ENCODE results near the gene TECPR1.
"Not testable (repeated sequence)": the region's sequence is repeated elsewhere in the genome, so short reads cannot be mapped to it uniquely, and the experiment has no call there.

The TECPR1 gene

DNA sequence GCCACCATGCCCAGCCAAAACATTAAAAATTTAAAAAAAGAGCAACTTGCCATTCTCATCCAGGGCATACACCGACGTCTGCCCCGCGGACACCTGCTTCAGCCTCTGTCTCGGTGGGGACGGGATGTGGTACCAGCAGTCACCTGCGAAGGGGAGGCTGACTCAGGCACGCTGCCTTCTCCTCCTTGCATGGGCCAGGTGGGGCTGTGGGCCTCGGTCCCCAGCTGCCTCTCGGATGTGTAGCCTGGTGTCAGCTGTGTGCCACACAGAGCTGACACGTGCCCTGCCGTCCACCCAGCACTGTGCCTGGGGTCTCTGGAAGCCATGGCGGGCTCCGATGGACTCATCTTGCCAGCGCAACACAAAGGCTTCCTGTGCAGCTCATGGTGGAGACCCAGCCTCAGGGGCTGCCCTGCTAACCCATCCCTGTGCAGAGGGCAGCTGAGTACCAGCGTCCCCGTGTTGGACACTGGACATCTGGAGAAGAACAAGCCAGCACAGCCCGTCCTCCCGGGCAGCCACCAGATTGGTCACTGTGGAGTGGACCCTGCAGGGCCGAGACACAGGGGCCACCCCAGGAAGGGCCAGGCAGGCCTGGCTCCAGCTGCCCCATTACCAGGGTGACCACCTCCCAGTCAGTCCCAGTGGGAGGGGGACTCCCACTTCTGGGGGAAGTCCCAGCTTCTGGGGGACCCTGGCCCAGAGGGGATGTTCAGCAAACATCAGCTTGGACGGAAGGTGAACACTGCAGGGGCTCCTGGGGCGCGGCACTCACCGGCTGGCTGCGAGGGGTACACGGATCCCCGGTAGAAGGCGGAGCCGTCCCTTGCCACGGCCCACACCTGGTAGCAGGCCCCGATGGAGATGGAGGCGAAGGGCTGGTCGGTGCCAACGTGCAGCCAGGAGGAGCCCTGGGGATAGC lies 30.2 kb downstream of the TECPR1 start:
- no peak for DNase-seq (ENCODE audit: insufficient read length, low spot score)
- no peak for TF ChIP-seq POLR2A (IDR thresholded peaks at IDR 0.05; ENCODE audit: low read depth, low read length)
- no peak for FAIRE-seq

DNA sequence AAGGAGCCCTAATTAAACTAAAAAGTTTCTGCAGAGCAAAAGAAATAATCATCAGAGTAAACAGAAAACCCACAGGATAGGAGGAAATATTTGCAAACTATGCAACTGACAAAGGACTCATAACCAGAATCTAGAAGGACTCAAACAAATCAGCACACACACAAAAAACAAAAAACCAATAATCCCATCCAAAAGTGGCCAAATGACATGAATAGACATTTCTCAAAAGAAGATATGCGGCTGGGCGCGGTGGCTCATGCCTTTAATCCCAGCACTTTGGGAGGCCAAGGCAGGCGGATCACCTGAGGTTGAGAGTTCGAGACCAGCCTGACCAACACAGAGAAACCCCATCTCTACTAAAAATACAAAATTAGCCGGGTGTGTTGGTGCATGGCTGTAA lies 32.6 kb downstream of the TECPR1 start:
- FAIRE-seq; DNase-seq (ENCODE audit: insufficient read length, low spot score): not testable (repeated sequence)

DNA sequence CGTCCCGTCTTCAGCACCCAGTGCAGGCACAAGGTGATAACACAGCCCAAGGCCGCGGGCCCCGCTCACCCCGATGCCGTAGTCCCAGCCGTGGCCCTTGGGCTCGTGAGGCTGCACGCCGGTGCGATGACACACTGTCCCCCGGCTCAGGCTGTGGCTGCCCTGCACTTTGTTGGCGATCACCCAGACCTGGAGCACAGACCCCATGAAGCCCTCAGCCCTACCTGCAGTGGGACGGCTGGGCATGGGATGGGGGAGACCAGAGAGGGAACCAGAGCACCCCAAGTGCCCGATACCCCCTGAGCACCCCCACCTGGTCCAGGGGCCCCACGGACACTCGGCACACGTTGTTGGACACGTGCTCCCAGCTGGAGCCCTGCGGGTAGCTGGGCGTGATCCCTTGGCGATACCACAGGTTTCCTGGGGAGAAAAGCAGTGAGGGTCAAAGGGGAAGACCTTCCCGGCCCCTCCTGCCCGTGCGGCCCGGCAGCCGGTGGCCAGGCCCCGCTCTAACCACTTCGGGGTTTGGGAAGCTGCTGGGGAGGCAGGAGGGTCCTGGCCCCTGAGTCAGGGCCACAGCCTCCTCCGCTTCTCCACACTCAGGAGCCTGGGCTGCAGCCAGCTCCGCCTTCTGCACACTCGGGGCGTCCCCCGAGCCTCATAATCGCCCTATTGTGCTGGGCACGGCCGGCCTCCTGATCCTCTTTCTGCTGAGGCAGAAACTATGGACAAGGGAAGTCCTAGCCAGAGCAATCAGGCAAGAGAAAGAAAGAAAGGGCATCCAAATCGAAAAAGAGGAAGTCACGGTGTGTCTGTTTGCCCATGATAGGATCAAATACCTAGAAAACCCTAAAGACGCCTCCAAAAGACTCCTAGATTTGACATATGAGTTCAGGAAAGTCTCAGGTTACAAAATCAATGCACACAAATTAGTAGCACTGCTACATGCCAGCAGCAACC lies 34.1 kb downstream of the TECPR1 start:
- no peak for FAIRE-seq
- no peak for DNase-seq (ENCODE audit: insufficient read length, low spot score)
- no peak for TF ChIP-seq POLR2A (IDR thresholded peaks at IDR 0.05; ENCODE audit: low read depth, low read length)

DNA sequence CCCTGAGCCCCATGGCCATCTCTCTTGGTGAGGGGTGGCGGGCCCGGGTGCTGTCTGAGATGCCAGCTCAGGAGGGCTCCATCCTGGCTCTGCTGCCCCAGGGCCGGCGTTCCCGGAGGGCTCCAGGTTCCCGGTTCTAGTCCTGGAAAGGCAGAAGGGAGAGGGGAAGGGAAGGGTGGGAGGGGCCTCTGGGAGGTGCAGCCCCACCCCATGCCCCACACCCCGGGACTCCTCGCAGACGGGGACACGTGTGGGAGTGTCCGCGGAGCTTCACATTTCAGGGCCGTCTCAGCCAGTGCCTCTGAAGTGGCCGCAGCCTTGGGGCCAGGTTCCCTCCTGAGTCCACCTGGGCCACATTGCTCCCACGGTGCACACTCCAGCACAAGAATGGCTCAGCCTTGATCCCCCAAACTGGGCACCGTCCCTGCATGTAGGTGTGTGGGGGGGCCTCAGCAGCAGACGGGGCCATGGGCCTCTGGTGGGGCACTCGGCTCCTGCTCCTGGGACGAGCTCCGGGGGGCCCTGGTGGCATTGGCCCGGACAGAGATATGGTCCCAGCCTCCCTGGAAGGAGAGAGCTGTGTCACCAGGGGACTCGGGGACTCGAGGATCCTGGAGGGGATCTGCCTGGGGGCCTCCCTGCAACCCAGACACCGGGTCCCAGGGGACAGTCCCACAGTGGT lies 35.0 kb downstream of the TECPR1 start:
- TF ChIP-seq POLR2A (IDR thresholded peaks at IDR 0.05; ENCODE audit: low read depth, low read length) = no peak
- DNase-seq (ENCODE audit: insufficient read length, low spot score) (no peak), FAIRE-seq (no peak)

DNA sequence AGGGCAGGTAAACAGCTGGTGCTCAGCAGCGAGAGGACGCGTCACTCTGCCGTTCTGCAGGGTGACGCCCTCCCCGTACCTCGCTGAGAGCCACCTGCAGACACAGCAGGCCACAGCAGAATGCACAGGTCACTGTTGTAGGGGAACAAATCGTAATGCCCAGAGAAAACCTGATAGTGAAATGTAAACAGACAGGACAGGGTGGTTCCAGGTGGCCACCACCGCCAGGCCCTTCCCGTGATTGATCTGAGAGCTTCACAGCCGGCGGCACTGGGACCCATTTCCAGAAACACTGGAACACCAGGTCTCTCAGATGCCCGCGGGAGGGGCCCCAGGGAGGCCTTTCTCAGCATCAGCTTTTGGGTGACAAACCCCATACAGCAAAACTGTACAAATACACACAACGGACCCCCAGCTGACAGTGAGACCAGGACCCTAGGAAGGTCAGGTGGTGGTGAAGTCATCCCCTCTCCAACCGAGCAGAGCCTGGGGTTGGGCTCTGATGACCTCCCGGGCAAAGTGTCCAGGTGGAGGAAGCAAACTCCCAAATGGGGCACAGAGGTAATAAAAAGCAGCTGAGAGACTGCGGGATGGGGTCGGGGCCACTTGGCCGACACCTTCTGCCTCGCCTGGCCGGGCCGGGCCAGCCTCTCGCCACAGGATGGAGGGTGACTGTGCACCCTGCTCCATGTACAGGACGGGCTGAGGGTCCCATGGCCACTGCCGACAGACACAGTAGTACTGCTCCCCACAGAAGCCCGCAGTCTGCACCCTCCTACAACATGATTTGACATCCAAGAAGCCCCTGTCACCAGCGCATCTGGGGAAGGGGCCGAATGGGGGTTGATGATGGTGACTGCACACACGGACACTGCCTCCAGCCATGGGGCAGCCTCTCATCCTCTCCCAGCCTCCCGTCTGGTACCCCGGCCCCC lies 36.2 kb downstream of the TECPR1 start:
- FAIRE-seq (no peak), DNase-seq (ENCODE audit: insufficient read length, low spot score) (no peak)
- no peak for TF ChIP-seq POLR2A (IDR thresholded peaks at IDR 0.05; ENCODE audit: low read depth, low read length)

DNA sequence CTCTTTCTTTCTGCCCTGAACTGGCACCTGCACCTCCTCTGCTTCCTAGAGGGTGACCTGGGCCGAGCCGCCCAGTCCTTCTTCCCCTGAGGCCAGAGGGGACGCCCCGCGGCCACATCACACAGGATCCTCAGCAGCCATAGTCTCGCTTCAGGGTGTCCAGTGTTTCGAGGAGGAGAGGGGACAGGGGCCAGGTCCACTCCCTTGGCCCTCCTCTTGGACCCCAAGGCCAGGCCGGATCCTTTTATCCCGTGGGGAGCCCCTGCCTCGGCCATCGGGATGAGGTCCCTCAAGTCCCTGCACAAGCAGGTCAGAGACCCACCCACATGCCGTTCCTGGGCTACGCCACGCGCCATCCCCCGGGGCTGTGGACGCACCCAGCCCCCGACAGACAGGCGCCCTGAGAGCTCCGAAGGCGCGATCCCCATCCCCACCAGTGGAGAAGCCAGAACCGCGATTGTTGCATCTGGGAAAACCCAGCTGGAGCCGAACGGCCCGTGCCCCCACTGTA lies 37.2 kb downstream of the TECPR1 start:
- DNase-seq (ENCODE audit: insufficient read length, low spot score) (no peak), FAIRE-seq (no peak)
- no peak for TF ChIP-seq POLR2A (IDR thresholded peaks at IDR 0.05; ENCODE audit: low read depth, low read length)

DNA sequence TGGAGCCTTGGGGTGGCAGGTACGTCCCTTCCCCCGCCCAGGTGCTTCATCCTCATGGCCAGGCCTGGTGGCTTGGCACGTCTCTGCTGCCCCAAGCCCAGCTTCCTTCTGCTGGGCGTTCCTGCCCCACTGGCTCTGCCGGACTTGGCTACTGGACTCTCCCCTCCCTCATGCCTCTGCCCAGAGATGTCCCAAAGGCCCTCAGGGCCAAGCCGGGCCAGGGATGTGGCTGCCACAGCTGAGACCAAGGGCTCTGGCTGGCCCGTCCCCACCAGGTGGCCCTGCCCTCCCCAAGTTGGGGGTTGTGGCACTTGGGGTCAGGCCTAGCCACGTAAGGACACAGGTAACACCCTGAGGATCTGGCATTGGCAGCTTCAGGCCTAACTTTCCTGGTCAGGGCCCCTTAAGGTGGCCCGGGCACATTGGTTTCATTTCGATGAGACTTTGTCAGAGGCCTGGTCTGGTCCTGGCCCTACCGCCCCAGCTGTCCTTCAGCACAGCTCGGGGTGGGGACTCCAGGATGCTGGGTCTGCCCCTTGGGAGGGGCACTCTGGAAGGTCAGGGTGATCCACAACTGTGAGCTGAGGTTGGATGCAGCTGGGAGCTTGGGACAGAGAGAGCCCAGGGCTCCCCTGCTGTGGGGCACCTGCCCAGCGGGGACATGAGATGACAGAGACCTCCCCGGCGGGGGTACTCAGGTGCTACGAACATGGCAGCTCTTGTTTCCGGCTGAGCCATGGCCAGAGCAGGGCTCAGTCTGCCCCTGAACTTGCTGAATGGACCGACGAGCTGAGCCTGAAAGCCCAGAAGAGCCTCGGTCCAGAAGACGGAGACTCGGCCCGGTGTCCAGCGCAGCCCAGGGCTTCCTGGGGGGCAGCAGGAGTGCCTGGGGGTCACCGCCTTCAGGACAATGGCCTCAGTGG lies 37.9 kb downstream of the TECPR1 start:
- no peak for TF ChIP-seq POLR2A (IDR thresholded peaks at IDR 0.05; ENCODE audit: low read depth, low read length)

DNA sequence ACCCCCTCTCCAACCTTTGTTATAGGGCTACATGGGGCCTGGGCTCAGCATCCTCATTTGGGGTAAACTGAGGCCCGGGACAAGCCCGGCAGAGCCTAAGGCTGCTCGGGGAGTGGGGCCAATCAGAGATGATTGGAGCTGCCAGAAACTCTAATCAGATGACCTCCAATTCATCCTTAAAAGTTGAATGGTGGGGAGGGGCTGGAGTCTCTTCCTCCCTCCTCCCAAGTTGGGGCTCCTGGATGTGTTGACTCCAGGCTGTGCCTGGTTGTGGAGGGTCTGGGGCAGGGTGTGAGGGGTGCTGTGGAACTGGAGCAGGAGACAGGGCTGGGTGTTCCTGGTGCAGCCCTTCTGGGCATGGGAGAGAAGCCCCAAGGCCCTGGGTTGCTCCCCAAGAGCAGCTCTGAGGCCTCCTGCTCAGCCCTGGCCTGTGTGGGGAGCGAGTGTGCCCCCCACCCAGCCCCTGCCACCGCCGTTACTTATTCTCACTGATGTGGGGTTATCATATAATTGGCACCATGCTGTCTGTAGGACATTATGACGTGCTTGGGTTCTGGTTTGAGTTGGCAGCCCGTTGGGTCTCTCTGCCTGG lies 38.6 kb downstream of the TECPR1 start:
- FAIRE-seq (no peak), DNase-seq (ENCODE audit: insufficient read length, low spot score) (no peak)
- TF ChIP-seq POLR2A (IDR thresholded peaks at IDR 0.05; ENCODE audit: low read depth, low read length) = no peak

More for the DNA sequence above, 37.9 kb downstream of the TECPR1 start:
- DNase-seq (ENCODE audit: insufficient read length, low spot score) (no peak), FAIRE-seq (no peak)

DNA sequence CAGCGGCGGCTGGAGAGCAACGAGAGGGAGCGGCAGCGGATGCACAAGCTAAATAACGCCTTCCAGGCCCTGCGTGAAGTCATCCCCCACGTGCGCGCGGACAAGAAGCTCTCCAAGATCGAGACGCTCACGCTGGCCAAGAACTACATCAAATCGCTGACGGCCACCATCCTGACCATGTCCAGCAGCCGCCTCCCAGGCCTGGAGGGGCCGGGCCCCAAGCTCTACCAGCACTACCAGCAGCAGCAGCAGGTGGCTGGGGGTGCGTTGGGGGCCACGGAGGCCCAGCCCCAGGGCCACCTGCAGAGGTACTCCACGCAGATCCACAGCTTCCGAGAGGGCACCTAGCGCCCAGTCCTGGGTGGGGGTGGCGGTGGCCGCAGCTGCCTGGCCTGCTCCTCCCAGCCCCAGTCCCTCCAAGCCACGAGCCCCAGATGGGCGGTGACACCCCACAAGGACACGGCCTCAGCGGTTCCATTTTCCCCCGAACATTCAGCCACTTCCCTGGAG lies 39.4 kb downstream of the TECPR1 start:
- TF ChIP-seq POLR2A (IDR thresholded peaks at IDR 0.05; ENCODE audit: low read depth, low read length) = no peak
- no peak for DNase-seq (ENCODE audit: insufficient read length, low spot score)
- no peak for FAIRE-seq

DNA sequence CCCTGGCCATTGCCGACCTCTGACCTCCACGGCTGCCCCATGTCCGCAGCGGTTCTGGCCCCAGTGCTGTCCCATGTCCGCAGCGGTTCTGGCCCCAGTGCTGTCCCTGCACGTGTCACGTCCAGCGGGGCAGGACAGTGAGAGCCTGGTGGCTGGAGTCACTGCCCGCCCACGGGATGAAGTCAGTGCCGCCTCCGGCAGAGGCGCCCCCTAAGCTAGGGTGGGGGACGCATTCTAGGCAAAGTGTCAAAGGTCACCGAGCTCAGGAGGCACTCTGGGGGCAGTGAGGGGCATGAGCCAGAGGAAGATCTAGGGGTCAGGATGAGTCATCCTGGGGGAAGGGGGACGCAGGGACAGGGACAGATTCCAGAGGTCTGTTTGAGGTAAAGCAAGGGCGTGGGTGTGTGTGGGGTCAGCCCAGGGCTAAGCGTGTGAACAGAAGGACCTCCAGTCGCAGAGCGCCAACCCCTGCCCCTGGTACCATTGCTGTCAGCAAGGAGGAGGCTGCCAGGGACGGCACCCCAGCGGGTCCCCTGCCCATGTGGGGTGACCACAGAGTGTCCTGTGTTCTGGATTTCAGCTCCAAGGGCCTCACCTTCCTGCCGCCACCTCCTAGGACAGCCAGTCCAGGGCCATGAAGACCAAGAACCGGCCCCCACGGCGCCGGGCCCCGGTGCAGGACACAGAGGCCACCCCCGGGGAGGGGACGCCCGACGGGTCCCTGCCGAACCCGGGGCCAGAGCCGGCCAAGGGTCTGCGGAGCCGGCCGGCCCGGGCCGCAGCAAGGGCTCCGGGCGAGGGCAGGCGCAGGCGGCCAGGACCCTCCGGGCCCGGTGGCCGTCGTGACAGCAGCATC lies 40.1 kb downstream of the TECPR1 start:
- no peak for TF ChIP-seq POLR2A (IDR thresholded peaks at IDR 0.05; ENCODE audit: low read depth, low read length)
- FAIRE-seq (no peak), DNase-seq (ENCODE audit: insufficient read length, low spot score) (no peak)
